PC-9 (cell line): ENCODE data around the gene FANCG.

ENCODE experiments used
- EZH2 ChIP-seq: fragments of 200-600 bp; sonication (generic); IDR thresholded peaks from 2 replicates; pipeline ENCODE4 v1.8.0; 2017; ENCODE audit warnings: antibody characterized with exemption, low read depth
- TF ChIP-seq, protein P1 (sequence below): fragments of 200-600 bp; sonication (generic); conservative IDR thresholded peaks from 2 replicates; pipeline ENCODE4 v1.6.1; 2017; ENCODE audit warnings: mixed run types, antibody characterized with exemption, mild to moderate bottlenecking, moderate library complexity

DNA sequence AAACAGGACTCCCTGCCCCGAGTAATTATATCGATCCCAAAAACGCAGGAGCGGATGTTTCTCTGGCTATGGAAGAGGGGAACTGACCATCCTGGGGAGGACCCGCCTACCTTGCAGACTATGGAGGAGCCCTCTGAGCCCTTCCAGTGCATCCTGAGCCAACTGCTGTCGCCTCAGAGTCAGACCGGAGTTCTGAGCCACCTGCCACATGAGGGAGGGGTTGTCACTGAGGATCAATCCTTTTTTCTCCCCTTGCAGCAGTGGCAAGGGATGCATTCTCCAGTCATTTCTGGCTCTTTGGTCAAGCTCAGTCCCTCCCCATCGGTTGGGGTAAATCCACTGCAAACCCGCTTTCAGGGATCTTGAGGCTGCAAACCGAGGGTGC lies 709 bp downstream of the FANCG start:
- TF ChIP-seq EZH2, result no peak
- TF ChIP-seq, protein P1, sequence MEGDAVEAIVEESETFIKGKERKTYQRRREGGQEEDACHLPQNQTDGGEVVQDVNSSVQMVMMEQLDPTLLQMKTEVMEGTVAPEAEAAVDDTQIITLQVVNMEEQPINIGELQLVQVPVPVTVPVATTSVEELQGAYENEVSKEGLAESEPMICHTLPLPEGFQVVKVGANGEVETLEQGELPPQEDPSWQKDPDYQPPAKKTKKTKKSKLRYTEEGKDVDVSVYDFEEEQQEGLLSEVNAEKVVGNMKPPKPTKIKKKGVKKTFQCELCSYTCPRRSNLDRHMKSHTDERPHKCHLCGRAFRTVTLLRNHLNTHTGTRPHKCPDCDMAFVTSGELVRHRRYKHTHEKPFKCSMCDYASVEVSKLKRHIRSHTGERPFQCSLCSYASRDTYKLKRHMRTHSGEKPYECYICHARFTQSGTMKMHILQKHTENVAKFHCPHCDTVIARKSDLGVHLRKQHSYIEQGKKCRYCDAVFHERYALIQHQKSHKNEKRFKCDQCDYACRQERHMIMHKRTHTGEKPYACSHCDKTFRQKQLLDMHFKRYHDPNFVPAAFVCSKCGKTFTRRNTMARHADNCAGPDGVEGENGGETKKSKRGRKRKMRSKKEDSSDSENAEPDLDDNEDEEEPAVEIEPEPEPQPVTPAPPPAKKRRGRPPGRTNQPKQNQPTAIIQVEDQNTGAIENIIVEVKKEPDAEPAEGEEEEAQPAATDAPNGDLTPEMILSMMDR, result no peak
